Measurements from ENCODE around the gene ZNF750. TPM values are rescaled to one million over a fixed set of nuclear protein-coding genes. Genes with fewer than 3 reads are reported as not detected.

Gene ZNF750
- total RNA-seq, 1 experiment from 2014 or later = not detected

- Histone ChIP-seq H3K27ac (ENCODE audit: low read length) (no peak overlapping the region), H3K9me3 (ENCODE audit: control insufficient read depth, insufficient read depth, low read depth, low read length) (no peaks in the 10 kb centered on the region), H3K27me3 (ENCODE audit: control insufficient read depth, insufficient read depth, low read length) (no peaks in the 10 kb centered on the region), H3K4me1 (ENCODE audit: control insufficient read depth, insufficient read depth, low read length) (peaks cover 18% of the 10 kb centered on the region), H3K36me3 (ENCODE audit: control insufficient read depth, insufficient read depth, low read length) (no peaks in the 10 kb centered on the region; the same call in 1 of the 2 replicates), H3K4me3 (ENCODE audit: low read depth in 2 of 2, low read length in 2 of 2) (no peak overlapping the region)
- DNase-seq (ENCODE audit: low read depth, low spot score) (no peak), ATAC-seq (no peak)
- intact Hi-C loops (cut with micrococcal nuclease; ENCODE audit: unreplicated experiment) (no loop called here), in situ Hi-C loops (cut with HindIII; ENCODE audit: low pct_unique_long_range_greater_than_20kb, low sequenced_read_pairs) (no loop called here)
- ChIA-PET CTCF (no interaction called here), POLR2A (no interaction called here)
- TF ChIP-seq CTCF (IDR thresholded peaks at IDR 0.05) (no peak), REST (IDR thresholded peaks at IDR 0.05; ENCODE audit: insufficient read depth in 1 of 2, low read depth in 2 of 2, low read length in 1 of 2) (no peak), POLR2AphosphoS5 (IDR thresholded peaks at IDR 0.05; ENCODE audit: low read depth, low read length) (no peak), SIN3A (IDR thresholded peaks at IDR 0.05; ENCODE audit: borderline replicate concordance, insufficient read depth, low read depth, low read length) (no peak)
- BruUV-seq (replicated peaks) = no TSS peak
Observed at GRCh38 chr17:82881324-82881823, 41.6 kb upstream of the ZNF750 start.

DNA sequence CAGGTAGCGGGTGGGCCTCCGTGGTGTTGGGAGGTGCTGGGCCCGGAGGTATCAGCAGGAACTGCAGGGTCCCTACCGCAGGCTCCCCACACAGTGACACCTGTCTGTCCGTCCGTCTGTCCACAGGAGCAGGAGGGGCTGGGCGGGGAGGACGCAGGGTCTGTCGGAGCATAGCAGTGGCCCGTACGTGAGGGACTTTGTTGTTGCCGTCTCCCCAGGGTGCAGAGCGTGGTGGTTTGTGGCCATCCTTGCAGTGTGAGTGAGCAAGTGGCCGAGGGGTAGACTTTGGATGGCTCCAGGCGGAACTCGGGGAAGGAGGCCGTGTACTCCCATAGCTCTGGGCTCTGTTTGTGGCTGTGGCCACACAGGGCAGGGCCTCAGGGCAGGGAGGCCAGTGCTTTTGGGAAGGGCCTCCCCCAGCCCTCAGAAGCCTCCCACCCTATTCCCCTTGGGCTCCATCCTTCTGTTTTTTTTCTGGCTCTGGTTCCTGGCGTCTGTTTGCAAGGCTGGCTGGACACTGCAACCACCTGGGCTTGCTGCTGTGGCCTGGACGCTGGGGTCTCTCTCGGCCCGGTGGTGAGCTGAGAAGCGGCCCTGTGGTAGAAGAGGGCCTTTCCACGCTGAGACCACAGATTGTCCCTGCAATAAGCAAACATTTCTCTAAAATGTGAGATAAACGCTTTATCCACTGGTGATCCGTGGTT, 41.0 kb upstream of the ZNF750 start:
- no peak for TF ChIP-seq POLR2AphosphoS5 (IDR thresholded peaks at IDR 0.05; ENCODE audit: low read depth, low read length)
- TF ChIP-seq CTCF (IDR thresholded peaks at IDR 0.05) = no peak
- TF ChIP-seq SIN3A (IDR thresholded peaks at IDR 0.05; ENCODE audit: borderline replicate concordance, insufficient read depth, low read depth, low read length) = no peak
- TF ChIP-seq TCF7L2 (IDR thresholded peaks at IDR 0.05; ENCODE audit: low read depth, low read length) = no peak
- TF ChIP-seq REST (IDR thresholded peaks at IDR 0.05; ENCODE audit: insufficient read depth in 1 of 2, low read depth in 2 of 2, low read length in 1 of 2) = no peak
- no TSS peak for BruUV-seq (replicated peaks)
- Histone ChIP-seq H3K9me3 (ENCODE audit: control insufficient read depth, insufficient read depth, low read depth, low read length) (no peaks in the 10 kb centered on the region), H3K4me1 (ENCODE audit: control insufficient read depth, insufficient read depth, low read length) (peaks cover 12% of the 10 kb centered on the region), H3K36me3 (ENCODE audit: control insufficient read depth, insufficient read depth, low read length) (no peaks in the 10 kb centered on the region; the same call in 1 of the 2 replicates), H3K27me3 (ENCODE audit: control insufficient read depth, insufficient read depth, low read length) (no peaks in the 10 kb centered on the region), H3K27ac (ENCODE audit: low read length) (no peak overlapping the region), H3K4me3 (ENCODE audit: low read depth in 2 of 2, low read length in 2 of 2) (no peak overlapping the region)
- ChIA-PET POLR2A (no interaction called here), CTCF (no interaction called here)
- in situ Hi-C loops (cut with HindIII; ENCODE audit: low pct_unique_long_range_greater_than_20kb, low sequenced_read_pairs) (no loop called here), intact Hi-C loops (cut with micrococcal nuclease; ENCODE audit: unreplicated experiment) (no loop called here)
- ATAC-seq = no peak
- DNase-seq (ENCODE audit: low read depth, low spot score) = no peak

All from Panc1 (cell line).